ENCODE data around the gene ABCA8.

The ABCA8 gene

GRCh38 chr17:68943123-68943811 is 11.9 kb downstream of the ABCA8 start:
- no peak for DNase-seq

- no peak for DNase-seq
These were observed 12.8 kb downstream of the ABCA8 start for GRCh38 chr17:68942389-68942788.

- DNase-seq = no peak
These were observed 13.4 kb downstream of the ABCA8 start for GRCh38 chr17:68941761-68942160.

DNA sequence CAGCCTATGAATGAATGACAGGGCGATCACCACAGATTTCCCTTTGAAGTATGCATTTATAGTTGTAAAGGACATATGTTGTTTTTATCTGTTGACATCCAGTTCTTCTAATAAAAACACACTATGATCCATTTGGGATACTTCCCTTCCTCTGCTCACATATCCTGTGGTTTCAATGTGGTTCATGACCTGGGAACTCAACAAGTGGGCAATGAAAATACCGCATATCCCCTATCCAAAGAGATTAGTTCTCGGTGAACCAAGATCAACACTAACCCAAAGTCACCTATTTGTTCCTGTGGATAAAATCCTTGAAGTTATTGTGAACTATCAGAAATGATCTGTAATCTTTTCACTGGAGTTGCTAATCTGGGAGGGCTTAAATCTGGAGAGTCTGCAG is 16.0 kb downstream of the ABCA8 start:
- no peak for DNase-seq

- no peak for DNase-seq
These were observed 17.2 kb downstream of the ABCA8 start for GRCh38 chr17:68937890-68938514.

DNA sequence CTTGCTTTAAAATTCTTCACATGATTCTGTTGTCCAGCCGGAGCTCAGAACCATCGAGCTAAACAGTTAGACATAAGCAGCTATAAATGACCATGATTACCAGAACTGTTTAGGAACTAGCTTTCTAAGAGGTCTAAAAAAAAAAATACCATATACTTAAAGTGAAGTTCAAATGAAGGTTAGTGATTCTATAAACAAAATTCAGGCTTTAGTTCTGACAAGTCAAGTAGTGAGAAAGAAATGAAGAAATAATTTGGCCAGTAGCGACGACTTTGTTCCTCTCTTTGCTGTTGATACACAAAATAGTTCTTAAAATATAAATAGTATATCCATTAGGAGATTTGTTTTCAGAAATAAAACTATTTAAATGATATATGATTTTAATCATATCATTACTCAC is 27.7 kb downstream of the ABCA8 start:
- DNase-seq = no peak

DNA sequence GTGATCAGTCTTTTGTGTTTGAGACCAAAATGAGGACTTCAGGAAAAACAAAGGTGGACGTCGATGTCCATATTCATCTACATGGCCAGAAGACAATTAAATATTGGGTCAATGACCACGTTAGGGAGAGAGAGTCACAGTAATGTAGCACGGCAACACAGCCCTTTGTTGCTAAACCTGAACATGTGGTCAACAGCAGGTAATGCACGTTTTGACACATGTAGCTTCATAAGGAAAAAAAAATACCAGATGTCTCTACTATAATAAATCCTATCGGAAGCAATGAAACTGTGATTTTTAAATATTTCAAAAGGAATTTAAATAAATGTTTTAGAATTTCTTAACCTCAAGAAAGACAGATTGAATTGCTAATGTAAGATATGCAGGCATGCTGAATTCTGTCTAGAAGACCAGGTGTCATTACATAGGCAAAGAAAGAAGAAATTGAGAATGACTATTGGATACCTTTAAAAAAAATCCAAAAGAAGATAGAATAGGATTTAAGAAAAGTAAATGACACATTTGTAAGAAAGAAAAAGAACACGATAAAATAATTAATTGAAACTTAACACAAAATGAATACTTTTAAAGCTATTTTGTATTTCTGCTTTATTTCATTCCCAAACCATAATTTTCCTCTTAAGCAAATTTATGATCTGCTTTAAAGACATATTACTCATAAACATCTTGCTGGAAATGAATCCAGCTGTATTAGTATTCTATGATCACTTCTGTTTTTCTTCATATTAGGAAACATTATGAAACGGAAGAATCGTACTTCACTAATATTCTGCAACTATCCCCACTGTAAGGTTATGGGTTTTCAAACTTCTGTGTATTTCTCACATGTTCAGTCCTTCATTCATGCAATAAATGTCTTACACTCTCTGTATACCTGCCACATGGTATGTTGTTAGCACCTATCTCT is 30.1 kb downstream of the ABCA8 start:
- no peak for DNase-seq

- DNase-seq = no peak
These were observed 44.3 kb downstream of the ABCA8 start for GRCh38 chr17:68910789-68911431.

- no peak for DNase-seq
These were observed 44.9 kb downstream of the ABCA8 start for GRCh38 chr17:68910251-68910705.

GRCh38 chr17:68909066-68909465 is 46.1 kb downstream of the ABCA8 start:
- no peak for DNase-seq

GRCh38 chr17:68908045-68908444 is 47.1 kb downstream of the ABCA8 start:
- DNase-seq = no peak

DNA sequence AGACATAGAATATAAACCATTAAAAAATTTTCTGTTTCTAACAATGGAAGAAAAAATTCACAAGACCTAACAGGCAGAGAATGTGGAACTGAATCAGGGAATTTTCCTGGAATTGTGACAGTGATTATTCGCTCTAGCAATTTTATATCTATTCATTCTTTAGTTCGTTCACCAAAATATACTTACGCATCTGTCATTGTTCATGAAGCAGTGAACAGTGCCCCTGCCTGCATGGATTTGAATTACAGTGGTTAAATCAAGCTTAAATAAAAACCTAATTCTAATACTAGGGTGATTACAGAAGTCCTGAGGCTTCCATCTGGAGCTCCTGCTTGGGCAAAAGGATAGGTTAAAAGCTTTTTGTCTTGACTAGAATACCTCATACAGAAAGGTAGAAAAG is 48.6 kb downstream of the ABCA8 start:
- DNase-seq = no peak

- no peak for DNase-seq
These were observed 51.9 kb downstream of the ABCA8 start for GRCh38 chr17:68903286-68903685.

DNA sequence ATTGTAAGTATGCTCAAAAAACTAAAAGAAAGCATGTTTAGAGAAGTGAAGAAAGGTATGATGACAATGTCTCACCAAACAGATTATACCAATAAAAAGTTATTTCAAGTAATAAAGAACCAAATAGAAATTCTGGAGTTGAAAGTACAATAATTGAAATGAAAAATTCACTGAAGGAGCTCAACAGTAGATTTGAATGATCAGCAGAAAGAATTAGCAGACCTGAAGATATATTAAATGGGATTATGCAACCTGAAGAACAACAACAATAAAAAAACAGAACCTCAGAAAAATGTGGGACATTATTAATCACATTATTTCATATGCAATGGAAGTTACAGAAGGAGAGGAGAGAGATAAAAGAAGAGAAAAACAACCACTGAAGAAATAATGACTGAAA is 57.6 kb downstream of the ABCA8 start:
- no peak for DNase-seq

DNA sequence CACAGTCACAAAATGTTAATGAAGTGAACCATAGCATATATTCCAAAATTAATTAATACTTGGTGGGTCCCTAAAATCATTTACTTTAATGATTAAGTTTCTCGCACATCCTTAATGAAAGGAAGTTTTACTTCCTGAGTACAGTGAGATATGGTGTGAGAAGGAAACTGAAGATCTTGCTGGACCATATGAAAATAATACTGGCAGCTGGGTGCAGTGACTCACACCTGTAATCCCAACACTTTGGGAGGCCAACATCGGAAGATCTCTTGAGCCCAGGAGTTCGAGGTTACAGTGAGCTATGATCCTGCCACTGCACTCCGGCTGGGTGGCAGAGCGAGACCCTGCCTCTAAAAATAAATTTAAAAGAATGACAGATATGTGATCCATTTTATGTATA is 62.5 kb downstream of the ABCA8 start:
- DNase-seq = no peak

GRCh38 chr17:68892193-68892592 is 63.0 kb downstream of the ABCA8 start:
- DNase-seq = no peak

DNA sequence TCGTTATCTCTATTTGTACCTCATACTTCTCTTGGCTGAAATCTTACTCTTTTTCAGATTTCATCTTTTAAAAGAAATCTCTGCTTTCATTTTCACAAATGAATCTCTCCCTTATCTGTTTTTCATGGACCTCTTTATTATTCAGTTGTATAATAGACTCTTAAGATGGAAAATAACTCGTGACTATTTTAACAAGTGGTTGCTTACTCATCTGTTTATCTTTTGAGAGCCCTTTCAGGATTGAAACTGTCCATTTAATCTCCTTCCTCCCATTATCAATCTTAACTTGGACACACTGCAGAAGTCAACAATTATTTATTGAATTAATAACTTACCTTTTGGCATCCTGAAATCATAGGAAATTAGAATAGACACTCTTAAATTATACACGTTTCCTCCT is 68.8 kb downstream of the ABCA8 start:
- DNase-seq = no peak

DNA sequence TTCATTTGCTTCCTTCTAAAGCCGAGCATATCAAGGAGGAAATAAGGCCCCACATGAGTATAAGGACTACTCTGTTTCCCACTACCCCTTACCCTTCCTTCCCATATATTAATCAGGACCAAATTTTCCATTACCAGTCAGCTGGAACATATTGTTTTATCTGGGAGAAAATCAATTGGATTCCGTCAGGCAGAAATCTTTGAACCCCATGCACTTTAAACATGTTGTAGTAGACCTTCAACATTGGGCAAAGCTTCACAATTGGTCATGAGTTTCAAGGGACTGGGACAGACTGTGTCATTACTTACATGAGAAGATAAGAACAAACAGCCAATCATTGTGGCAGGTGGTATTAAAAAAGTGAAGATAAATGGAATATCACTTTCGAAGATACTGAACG is 70.3 kb downstream of the ABCA8 start:
- no peak for DNase-seq

DNA sequence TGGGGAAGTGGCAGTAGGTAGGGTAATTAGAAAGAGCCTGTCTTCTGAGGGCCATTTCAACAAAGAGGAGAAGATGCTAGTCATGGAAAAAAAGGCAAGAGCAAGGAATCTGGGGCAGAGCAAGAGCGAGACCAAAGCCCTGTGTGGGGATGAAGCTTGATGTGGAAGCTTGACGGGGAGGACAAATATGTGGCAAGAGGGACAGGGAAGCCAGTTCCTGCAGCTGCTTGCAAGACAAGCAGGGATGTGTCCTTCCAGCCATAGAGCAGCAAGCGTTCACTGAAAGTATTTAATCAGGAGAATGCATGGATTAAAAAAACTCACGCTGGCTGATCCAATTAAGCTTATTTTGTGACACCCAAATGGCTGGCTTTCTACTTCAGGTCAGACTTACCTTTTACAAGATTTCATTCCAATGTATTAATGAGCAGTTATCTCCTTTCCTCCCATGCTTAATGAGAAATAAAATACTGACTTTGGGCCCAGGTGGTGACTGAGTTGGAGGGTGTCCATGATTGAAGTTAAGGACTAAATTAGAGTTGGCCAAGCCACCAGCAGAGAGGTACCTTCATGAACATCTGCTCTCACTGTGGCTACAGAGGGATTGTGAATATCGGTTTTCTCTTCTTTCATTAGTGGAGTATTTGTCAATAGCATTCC is 76.8 kb downstream of the ABCA8 start:
- no peak for DNase-seq

GRCh38 chr17:68871447-68871846 is 83.7 kb downstream of the ABCA8 start:
- DNase-seq = no peak

DNA sequence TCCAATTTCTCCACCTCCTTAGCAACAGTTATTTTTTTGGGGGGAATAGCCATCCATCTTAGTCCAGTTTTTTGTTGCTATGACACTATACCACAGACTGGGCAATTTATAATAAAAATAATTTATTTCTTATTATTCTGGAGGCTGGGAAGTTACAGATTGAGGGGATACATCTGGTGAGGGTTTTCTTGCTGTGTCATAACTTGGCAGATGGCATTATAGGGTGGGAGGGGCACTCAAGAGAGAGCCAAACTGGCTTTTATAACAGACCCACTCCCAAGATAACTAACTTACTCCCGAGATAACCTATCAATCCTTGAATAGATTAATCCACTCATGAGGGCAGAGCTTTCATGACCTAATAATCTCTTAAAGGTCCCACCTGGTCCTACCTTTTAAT is 84.2 kb downstream of the ABCA8 start:
- no peak for DNase-seq

DNA sequence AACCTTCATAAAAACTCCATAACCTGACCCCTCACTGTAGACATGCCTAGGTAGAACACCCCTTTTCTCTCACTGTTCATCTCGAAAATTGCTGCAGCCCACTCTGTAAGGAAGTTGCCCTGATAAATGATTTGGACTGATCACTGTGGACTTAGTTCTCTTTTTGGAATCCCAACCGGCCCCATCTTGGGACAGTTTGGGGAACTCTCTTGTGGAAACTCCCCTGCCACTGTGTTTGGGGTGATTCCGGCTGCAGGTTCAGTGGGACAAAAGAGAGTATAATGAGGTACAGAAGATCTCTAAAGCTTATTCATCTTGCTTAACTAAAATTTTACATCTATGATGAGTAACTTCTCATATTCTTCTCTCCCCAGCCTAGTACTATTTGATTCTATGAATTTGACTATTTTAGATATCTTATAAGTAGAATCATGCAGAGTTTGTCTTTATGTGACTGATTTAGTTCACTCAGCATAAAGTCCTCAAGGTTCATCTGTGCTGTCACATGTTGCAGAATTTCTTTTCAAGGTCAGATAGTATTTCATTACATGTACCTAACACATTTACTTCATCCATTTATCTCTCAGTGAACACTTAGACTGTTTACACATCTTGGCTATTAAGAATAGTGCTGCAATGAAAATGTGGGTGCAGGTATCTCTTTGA is 84.9 kb downstream of the ABCA8 start:
- DNase-seq = no peak
